Measurements from ENCODE around the gene LARP4B.

LARP4B gene

DNA sequence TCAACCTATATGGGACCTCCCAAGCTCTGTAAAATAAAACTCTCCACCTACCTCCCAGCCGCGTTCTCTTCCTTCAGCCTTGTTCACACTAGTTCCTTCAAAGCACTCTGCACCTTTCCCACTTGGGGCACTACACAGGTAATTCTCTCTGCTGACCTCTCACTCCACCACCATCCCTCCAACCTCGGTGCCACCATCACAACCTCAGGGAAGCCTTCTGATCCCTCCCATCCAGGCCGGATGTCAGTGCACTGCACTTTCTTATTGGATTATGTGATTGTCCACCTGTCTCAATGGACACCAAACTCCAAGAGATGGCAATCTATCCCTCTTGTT lies 7.0 kb downstream of the LARP4B start:
- DNase-seq (ENCODE audit: low spot score) = no peak

GRCh38 chr10:923844-924523 lies 7.5 kb downstream of the LARP4B start:
- no peak for DNase-seq (ENCODE audit: low spot score)

GRCh38 chr10:921471-922414 lies 9.8 kb downstream of the LARP4B start:
- DNase-seq (ENCODE audit: low spot score) = no peak

GRCh38 chr10:920450-920849 lies 11.1 kb downstream of the LARP4B start:
- DNase-seq (ENCODE audit: low spot score) = no peak

DNA sequence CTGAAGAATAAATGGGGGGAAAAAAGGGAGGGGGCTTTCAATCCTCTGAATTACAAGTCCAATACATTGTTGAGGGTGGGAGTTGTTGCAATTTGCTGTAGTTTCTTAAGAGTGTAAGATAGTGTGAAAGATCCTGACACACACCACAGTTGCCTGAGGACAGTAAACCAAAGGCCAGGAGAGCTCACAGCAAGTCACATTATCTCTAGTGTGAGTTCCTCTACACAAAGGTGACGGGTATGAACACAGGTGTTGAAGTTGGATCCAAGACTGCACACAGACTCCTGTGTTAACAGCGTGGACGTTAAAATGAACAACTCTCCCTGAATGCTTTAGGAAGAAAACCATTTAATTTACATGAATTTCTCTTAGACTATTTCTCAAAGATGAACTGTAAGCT lies 12.0 kb downstream of the LARP4B start:
- DNase-seq (ENCODE audit: low spot score) = no peak

GRCh38 chr10:917999-918398 lies 13.5 kb downstream of the LARP4B start:
- no peak for DNase-seq (ENCODE audit: low spot score)

DNA sequence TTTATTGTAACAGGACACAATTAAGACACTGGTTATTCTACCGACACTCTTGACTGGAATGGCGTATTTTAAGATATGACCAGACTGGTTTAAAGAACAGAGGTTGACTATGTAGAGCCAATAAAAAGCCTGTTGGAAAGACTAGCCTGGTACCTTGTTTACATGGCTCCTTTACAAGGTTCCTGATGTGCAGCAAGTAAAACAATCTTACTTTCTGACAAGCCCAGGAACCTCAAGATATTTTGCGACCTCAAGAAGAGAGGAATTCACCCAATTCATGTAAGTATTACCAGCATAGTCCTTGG lies 14.1 kb downstream of the LARP4B start:
- no peak for DNase-seq (ENCODE audit: low spot score)

DNA sequence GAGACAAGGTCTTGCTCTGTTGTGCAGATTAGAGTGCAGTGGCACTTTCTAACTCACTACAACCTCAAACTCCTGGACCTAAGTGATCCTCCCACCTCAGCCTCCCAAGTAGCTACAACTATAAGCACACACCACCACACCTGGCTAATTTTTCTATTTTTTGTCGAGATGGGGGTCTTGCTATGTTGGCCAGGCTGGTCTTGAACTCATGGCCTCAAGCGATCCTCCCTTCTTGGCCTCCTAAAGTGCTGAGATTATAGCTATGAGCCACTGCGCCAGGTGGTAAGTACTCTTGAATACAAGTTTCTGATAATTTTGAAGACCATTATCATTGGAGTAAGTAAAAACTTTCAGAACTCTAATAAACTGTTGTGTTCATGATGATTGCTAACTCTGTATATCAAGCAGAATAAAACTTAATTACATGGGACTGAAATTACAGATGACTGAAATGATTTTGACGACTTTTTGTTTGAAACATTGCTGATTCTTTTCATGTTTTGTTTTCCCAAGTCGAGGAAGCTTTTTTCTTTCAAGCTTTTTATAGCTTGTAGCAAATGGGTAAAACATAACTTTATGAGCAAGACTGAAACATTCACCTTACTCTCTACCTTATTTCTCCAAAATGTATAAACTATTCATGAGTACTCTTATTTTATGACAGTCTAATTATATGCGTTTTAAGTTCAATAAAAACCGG lies 14.6 kb downstream of the LARP4B start:
- no peak for DNase-seq (ENCODE audit: low spot score)

- no peak for DNase-seq (ENCODE audit: low spot score)
Measured at GRCh38 chr10:909831-910230, 21.7 kb downstream of the LARP4B start.

DNA sequence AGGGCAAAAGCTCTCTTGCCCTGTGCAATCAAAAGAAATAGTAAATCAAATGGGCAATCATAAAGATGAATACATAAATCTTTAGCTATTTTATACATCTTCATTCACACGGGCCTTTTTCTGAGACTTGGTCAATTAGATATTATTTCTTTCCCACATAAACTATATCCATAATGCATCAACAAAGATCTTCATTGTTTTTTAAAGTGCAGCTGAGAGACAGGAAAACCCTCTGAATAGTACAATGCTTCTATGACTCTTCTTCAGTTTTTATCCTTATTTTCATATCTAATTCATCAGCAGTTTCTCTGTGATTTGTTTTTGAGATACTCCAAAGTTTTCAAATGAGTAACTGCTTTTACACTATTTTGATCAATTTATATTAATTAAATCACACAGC lies 25.5 kb downstream of the LARP4B start:
- DNase-seq (ENCODE audit: low spot score) = no peak

- no peak for DNase-seq (ENCODE audit: low spot score)
Measured at GRCh38 chr10:905503-905902, 26.0 kb downstream of the LARP4B start.

DNA sequence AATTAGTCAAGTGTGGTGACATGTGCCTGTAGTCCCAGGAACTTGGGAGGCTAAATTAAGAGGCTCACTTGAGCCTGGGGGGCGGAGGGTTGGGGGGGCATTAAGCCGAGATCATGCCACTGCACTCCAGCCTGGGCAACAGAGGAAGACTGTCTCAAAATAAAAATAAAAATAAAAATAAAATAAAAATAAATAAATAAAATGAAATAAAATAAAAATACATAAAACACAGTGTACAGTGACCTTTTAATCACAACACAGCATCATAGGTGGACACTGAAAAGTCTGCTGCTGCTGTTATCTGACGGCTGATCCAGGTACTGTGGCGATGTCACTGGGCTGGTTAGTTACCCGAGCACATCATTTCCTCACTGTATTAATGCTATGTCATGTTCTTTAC lies 27.1 kb downstream of the LARP4B start:
- DNase-seq (ENCODE audit: low spot score) = no peak

DNA sequence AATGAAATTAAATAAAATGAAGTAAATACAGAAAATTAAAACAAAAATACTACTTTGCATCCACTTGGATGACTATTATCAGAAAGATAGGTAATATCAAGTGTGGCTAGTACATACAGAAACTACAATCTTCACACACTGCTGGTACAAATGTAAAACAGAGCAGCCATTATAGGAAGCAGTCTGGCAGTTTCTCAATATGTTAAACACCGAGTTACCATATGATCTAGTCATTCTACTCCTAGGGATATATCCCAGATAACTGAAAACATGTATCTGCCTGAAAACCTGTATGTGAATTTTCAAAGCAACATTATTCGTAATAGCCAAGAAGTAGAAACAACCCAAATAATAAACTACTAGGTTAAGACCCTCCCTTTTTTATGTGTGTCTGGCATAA lies 33.4 kb downstream of the LARP4B start:
- DNase-seq (ENCODE audit: low spot score) = no peak

GRCh38 chr10:896982-897381 lies 34.5 kb downstream of the LARP4B start:
- no peak for DNase-seq (ENCODE audit: low spot score)

GRCh38 chr10:895324-895723 lies 36.2 kb downstream of the LARP4B start:
- no peak for DNase-seq (ENCODE audit: low spot score)

- no peak for DNase-seq (ENCODE audit: low spot score)
Measured at GRCh38 chr10:878895-879294, 52.6 kb downstream of the LARP4B start.

GRCh38 chr10:878333-878759 lies 53.2 kb downstream of the LARP4B start:
- no peak for DNase-seq (ENCODE audit: low spot score)

DNA sequence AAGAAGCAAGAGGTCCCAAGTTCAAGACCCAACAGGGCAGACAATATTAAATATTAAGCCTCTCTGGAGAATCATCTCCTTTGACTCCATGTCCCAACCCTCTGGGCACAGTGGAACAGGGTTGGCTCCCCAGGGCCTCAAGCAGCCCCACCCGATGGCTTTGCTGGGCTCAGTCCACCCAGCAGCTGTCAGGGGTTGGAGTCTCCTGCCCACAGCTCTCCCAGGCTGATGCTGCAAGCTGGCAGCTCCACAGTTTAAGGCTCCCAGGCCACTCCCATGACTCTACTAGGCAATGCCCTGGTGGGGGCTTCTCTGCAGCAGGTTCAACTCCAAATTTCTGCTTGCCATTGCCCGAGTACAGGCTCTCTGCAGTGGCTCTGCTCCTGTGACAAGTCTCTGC lies 55.1 kb downstream of the LARP4B start:
- DNase-seq (ENCODE audit: low spot score) = no peak

DNA sequence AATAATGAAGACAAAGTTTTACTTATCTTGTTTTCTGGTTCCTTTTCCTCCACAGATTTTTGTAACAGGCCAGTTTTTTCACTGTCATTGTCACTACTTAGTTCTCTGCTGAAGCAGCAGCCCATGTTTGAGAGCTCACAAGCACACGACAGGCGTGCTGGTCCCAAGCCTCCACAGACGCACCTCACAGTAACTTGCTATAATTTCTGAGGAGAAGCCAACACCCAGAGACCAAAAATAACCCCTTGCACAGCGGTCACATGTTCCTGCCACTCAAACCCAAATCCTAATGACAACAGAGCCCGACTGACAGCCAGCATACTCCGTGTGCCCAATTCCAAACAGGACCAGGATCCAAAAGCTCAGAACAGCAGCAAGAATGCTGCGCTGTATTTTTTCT lies 58.5 kb downstream of the LARP4B start:
- DNase-seq (ENCODE audit: low spot score) = no peak

GRCh38 chr10:871951-872403 lies 59.5 kb downstream of the LARP4B start:
- DNase-seq (ENCODE audit: low spot score) = no peak

DNA sequence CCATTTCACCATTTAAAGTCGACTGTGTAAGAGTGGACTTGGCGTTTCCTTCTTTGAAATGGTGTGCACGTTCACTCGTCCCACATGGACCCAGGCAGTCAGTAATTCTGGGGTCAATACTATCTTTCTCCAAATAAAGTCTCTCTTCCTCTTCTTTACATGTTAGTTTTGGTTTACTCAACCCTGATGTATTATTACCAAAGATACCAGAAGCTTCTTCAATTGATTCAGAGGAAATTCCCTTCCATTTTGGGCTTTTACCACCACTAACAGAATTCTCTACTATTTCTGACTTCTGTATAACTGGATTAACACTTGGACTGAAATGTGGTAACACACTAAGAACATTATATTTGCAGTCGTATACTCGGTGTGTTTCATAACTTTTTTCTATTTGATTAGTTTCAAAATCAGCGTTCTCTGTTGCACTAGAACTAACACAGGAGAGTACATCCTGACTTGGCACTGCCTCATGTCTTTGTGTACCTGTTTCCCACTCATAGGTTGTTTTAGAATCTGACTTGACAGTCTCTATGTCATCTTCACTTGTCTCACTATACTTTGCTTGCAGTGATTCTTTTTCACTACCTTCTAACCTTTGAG lies 60.8 kb downstream of the LARP4B start:
- no peak for DNase-seq (ENCODE audit: low spot score)

DNA sequence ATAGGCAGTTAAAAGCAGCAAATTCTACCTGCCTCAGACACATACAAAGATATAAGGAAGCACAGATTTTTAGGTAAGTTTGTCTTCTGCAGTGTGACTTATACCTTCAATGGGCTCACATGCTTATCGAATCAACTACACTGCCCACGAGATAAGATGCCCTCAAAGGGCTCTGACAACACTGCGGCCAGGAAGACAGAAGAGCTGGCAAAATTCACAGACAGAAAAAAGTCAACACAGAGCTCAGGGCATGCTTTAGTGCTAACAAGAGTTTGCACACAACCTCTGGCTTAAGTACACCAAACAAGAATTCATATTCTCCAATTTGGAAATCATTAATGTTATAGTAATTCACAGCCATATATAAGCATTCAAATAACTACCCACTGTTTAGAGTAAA lies 62.3 kb downstream of the LARP4B start:
- DNase-seq (ENCODE audit: low spot score) = no peak

GRCh38 chr10:867807-868206 lies 63.7 kb downstream of the LARP4B start:
- no peak for DNase-seq (ENCODE audit: low spot score)
